SK-N-SH treated with all-trans-retinoic acid at 6 μM for 48 hours (cell line): ENCODE results near the gene MAGEA2B.
"Not testable (repeated sequence)": the region's sequence is repeated elsewhere in the genome, so short reads cannot be mapped to it uniquely, and the experiment has no call there.

Experiments
- RARB ChIP-seq: fragments of 250-450 bp; sonication (Bioruptor Pico); IDR thresholded peaks from 2 replicates; pipeline ENCODE4 v1.8.0; 2021; ENCODE audit warnings: mild to moderate bottlenecking, moderate library complexity
- ZC3H10 ChIP-seq: fragments of 250-450 bp; sonication (Bioruptor Pico); IDR thresholded peaks from 2 replicates; pipeline ENCODE4 v1.5.1; 2021; ENCODE audit warnings: mild to moderate bottlenecking, moderate library complexity
- ZFP30 ChIP-seq: fragments of 450-650 bp; formaldehyde crosslinking; IDR thresholded peaks from 2 replicates; pipeline ENCODE4 v1.5.0; 2022; ENCODE audit warnings: mild to moderate bottlenecking, moderate library complexity
- TF ChIP-seq, protein P1 (sequence below): fragments of 250-450 bp; sonication (Bioruptor Pico); IDR thresholded peaks from 2 replicates; pipeline ENCODE4 v1.5.1; 2020; ENCODE audit warnings: low read depth, mild to moderate bottlenecking, moderate library complexity
- TF ChIP-seq, protein P2 (sequence below): fragments of 250-450 bp; sonication (Bioruptor Pico); IDR thresholded peaks from 2 replicates; pipeline ENCODE4 v1.8.0; 2020; ENCODE audit warnings: mild to moderate bottlenecking, moderate library complexity, borderline replicate concordance

DNA sequence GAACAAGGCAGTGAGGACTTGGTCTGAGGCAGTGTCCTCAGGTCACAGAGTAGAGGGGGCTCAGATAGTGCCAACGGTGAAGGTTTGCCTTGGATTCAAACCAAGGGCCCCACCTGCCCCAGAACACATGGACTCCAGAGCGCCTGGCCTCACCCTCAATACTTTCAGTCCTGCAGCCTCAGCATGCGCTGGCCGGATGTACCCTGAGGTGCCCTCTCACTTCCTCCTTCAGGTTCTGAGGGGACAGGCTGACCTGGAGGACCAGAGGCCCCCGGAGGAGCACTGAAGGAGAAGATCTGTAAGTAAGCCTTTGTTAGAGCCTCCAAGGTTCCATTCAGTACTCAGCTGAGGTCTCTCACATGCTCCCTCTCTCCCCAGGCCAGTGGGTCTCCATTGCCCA, 14.0 kb upstream of the MAGEA2B start:
- TF ChIP-seq ZFP30 (CRISPR knock-in tag); ZC3H10; RARB (CRISPR knock-in tag): not testable (repeated sequence)
- TF ChIP-seq, protein P1, sequence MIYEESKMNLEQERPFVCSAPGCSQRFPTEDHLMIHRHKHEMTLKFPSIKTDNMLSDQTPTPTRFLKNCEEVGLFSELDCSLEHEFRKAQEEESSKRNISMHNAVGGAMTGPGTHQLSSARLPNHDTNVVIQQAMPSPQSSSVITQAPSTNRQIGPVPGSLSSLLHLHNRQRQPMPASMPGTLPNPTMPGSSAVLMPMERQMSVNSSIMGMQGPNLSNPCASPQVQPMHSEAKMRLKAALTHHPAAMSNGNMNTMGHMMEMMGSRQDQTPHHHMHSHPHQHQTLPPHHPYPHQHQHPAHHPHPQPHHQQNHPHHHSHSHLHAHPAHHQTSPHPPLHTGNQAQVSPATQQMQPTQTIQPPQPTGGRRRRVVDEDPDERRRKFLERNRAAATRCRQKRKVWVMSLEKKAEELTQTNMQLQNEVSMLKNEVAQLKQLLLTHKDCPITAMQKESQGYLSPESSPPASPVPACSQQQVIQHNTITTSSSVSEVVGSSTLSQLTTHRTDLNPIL (CRISPR knock-in tag): not testable (repeated sequence)
- TF ChIP-seq, protein P2, sequence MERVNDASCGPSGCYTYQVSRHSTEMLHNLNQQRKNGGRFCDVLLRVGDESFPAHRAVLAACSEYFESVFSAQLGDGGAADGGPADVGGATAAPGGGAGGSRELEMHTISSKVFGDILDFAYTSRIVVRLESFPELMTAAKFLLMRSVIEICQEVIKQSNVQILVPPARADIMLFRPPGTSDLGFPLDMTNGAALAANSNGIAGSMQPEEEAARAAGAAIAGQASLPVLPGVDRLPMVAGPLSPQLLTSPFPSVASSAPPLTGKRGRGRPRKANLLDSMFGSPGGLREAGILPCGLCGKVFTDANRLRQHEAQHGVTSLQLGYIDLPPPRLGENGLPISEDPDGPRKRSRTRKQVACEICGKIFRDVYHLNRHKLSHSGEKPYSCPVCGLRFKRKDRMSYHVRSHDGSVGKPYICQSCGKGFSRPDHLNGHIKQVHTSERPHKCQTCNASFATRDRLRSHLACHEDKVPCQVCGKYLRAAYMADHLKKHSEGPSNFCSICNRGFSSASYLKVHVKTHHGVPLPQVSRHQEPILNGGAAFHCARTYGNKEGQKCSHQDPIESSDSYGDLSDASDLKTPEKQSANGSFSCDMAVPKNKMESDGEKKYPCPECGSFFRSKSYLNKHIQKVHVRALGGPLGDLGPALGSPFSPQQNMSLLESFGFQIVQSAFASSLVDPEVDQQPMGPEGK (CRISPR knock-in tag): not testable (repeated sequence)
